HCT116 (cell line): ENCODE measurements around the gene LDLRAD4.

Experiments used
- CBX3 ChIP-seq: IDR thresholded peaks from 2 replicates; pipeline ENCODE4 v1.6.1; 2012; ENCODE audit warnings: low read depth
- EGR1 ChIP-seq: IDR thresholded peaks from 2 replicates; pipeline ENCODE4 v1.6.1; 2012; ENCODE audit warnings: low read depth
- EZH2 ChIP-seq: fragments of 200-600 bp; sonication (generic); IDR thresholded peaks from 2 replicates; pipeline ENCODE4 v1.6.1; 2017; ENCODE audit warnings: antibody characterized with exemption, mixed run types
- POLR2A ChIP-seq: IDR thresholded peaks from 2 replicates; pipeline ENCODE4 v1.7.0; 2011; ENCODE audit warnings: borderline replicate concordance; ENCODE audit not compliant: insufficient read depth, insufficient read length; ENCODE audit errors: extremely low read depth
- POLR2AphosphoS5 ChIP-seq: IDR thresholded peaks from 2 replicates; pipeline ENCODE4 v1.6.1; 2011; ENCODE audit warnings: mild to moderate bottlenecking, low read depth, low read length, moderate library complexity
- SP1 ChIP-seq: IDR thresholded peaks from 2 replicates; pipeline ENCODE4 v1.6.1; 2012; ENCODE audit warnings: low read depth
- ZFX ChIP-seq: fragments of 450-650 bp; IDR thresholded peaks from 2 replicates; pipeline ENCODE4 v1.6.1; 2017
- TF ChIP-seq, protein P1 (sequence below), 3 experiments: fragments of 200-600 bp in 1 of 3; sonication (generic) in 1 of 3; IDR thresholded peaks in 2 of 3; conservative IDR thresholded peaks in 1 of 3; 2 replicates each; pipeline ENCODE4 v1.5.1; 2012 to 2017; ENCODE audit warnings: low read depth in 2 of 3, low read length in 2 of 3, antibody characterized with exemption in 1 of 3, borderline replicate concordance in 1 of 3, control low read depth in 1 of 3, mild to moderate bottlenecking in 1 of 3, mixed read lengths in 1 of 3, mixed run types in 1 of 3, moderate library complexity in 1 of 3; ENCODE audit not compliant: insufficient read depth in 1 of 3
- TF ChIP-seq, protein P2 (sequence below): IDR thresholded peaks from 2 replicates; pipeline ENCODE4 v1.6.1; 2012; ENCODE audit warnings: low read depth

DNA sequence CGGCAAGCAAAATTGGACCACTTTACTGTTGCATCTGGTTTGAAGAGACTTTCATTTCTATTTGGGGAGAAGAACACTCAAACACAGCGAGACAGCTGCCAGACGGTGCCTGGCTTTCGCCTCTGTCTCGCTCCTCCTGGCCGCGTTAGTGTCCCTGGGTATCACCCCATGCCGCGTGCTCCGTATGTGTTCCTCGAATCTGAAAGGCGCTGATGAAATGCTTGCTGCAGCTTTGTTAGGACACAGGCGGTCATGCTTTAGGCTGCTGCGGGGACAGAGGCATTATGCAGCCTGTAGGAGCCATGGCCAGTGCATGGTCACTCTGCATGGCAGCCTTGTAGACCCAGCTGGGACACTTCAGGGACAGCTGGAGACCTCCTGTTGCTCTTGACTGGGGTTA, 53.9 kb downstream of the LDLRAD4 start:
- TF ChIP-seq EGR1 = no peak
- TF ChIP-seq EZH2 = no peak
- TF ChIP-seq ZFX = no peak
- TF ChIP-seq POLR2AphosphoS5 = no peak
- no peak for TF ChIP-seq SP1
- TF ChIP-seq POLR2A = no peak
- TF ChIP-seq, protein P1, sequence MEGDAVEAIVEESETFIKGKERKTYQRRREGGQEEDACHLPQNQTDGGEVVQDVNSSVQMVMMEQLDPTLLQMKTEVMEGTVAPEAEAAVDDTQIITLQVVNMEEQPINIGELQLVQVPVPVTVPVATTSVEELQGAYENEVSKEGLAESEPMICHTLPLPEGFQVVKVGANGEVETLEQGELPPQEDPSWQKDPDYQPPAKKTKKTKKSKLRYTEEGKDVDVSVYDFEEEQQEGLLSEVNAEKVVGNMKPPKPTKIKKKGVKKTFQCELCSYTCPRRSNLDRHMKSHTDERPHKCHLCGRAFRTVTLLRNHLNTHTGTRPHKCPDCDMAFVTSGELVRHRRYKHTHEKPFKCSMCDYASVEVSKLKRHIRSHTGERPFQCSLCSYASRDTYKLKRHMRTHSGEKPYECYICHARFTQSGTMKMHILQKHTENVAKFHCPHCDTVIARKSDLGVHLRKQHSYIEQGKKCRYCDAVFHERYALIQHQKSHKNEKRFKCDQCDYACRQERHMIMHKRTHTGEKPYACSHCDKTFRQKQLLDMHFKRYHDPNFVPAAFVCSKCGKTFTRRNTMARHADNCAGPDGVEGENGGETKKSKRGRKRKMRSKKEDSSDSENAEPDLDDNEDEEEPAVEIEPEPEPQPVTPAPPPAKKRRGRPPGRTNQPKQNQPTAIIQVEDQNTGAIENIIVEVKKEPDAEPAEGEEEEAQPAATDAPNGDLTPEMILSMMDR (IDR thresholded peaks at IDR 0.05 in 2 of 3, conservative IDR thresholded peaks at IDR 0.05 in 1 of 3; ENCODE audit: borderline replicate concordance in 1 of 3, insufficient read depth in 1 of 3, low read depth in 2 of 3, low read length in 2 of 3) = no peak
- TF ChIP-seq, protein P2, sequence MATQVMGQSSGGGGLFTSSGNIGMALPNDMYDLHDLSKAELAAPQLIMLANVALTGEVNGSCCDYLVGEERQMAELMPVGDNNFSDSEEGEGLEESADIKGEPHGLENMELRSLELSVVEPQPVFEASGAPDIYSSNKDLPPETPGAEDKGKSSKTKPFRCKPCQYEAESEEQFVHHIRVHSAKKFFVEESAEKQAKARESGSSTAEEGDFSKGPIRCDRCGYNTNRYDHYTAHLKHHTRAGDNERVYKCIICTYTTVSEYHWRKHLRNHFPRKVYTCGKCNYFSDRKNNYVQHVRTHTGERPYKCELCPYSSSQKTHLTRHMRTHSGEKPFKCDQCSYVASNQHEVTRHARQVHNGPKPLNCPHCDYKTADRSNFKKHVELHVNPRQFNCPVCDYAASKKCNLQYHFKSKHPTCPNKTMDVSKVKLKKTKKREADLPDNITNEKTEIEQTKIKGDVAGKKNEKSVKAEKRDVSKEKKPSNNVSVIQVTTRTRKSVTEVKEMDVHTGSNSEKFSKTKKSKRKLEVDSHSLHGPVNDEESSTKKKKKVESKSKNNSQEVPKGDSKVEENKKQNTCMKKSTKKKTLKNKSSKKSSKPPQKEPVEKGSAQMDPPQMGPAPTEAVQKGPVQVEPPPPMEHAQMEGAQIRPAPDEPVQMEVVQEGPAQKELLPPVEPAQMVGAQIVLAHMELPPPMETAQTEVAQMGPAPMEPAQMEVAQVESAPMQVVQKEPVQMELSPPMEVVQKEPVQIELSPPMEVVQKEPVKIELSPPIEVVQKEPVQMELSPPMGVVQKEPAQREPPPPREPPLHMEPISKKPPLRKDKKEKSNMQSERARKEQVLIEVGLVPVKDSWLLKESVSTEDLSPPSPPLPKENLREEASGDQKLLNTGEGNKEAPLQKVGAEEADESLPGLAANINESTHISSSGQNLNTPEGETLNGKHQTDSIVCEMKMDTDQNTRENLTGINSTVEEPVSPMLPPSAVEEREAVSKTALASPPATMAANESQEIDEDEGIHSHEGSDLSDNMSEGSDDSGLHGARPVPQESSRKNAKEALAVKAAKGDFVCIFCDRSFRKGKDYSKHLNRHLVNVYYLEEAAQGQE = no peak
- TF ChIP-seq CBX3 = no peak
